B cell (primary cell): Measurements from ENCODE around the gene PIAS4. TPM values are rescaled to one million over a fixed set of nuclear protein-coding genes. Genes with fewer than 3 reads are reported as not detected.
"Not testable (repeated sequence)": the region's sequence is repeated elsewhere in the genome, so short reads cannot be mapped to it uniquely, and the experiment has no call there.

Source experiments
- ATAC-seq: fragments of 200-7000 bp; cut with Tn5 transposase; one replicate; pipeline ENCODE4 v1.10.0; 2021; ENCODE audit warnings: low read depth, mild to moderate bottlenecking, moderate number of reproducible peaks, moderate library complexity
- CTCF ChIA-PET: fragments of 350-600 bp; sonication (Branson Sonifier 250); formaldehyde crosslinking; loops from one replicate; lab custom pipeline; 2021; ENCODE audit warnings: antibody characterized with exemption, inconsistent platforms; lab: Charles Lee
- POLR2A ChIA-PET: fragments of 350-600 bp; sonication (Branson Sonifier 250); formaldehyde crosslinking; loops from one replicate; lab custom pipeline; 2021; ENCODE audit warnings: antibody characterized with exemption; lab: Charles Lee
- DNase-seq: peaks from one replicate; pipeline ENCODE4 v3.0.0; 2013
- H2AFZ ChIP-seq: 2 replicates; pipeline ENCODE4 v1.6.1; 2012; ENCODE audit warnings: mild to moderate bottlenecking, low read depth, low read length; ENCODE audit not compliant: insufficient read depth, poor library complexity, severe bottlenecking
- H3K27ac ChIP-seq, 2 donors: 1 replicate in 1 of 2; 2 replicates in 1 of 2; pipeline ENCODE4 v1.5.1; 2012 to 2013; ENCODE audit warnings: low read length in 2 of 2, mild to moderate bottlenecking in 2 of 2, moderate library complexity in 1 of 2
- H3K27me3 ChIP-seq, 4 experiments: fragments of 200-600 bp in 1 of 4; sonication (generic) in 1 of 4; replicated peaks in 1 of 4; 1 replicate in 2 of 4; 2 replicates in 2 of 4; pipeline versions ENCODE4 v1.6.1 to v1.7.0; 2013 to 2016; ENCODE audit warnings: low read length in 3 of 4, mild to moderate bottlenecking in 2 of 4, mixed read lengths in 1 of 4, moderate library complexity in 1 of 4; ENCODE audit not compliant: insufficient read depth in 4 of 4, control insufficient read depth in 3 of 4; ENCODE audit errors: control extremely low read depth in 1 of 4
- H3K36me3 ChIP-seq, 2 experiments: replicated peaks in 1 of 2; 1 replicate in 1 of 2; 2 replicates in 1 of 2; pipeline versions ENCODE4 v1.6.1 to v1.7.1; 2013; ENCODE audit warnings: low read length in 1 of 2; ENCODE audit not compliant: insufficient read depth in 2 of 2, control insufficient read depth in 1 of 2; ENCODE audit errors: control extremely low read depth in 1 of 2, extremely low read depth in 1 of 2
- H3K4me1 ChIP-seq, 2 donors: fragments of 200-600 bp in 1 of 2; sonication (generic) in 1 of 2; 1 replicate in 1 of 2; 2 replicates in 1 of 2; pipeline versions ENCODE4 v1.5.1 to v1.6.1; 2013 to 2017; ENCODE audit warnings: low read length in 2 of 2; ENCODE audit not compliant: control insufficient read depth in 2 of 2, insufficient read depth in 2 of 2
- H3K4me2 ChIP-seq: replicated peaks from 2 replicates; pipeline ENCODE3; 2012; ENCODE audit warnings: mild to moderate bottlenecking, low read depth, low read length; ENCODE audit not compliant: poor library complexity, severe bottlenecking
- H3K4me3 ChIP-seq, 5 experiments: fragments of 200-600 bp in 1 of 5; sonication (generic) in 1 of 5; 1 replicate in 3 of 5; 2 replicates in 2 of 5; pipeline versions ENCODE4 v1.5.1 to v1.7.0; 2011 to 2016; ENCODE audit warnings: low read length in 4 of 5, mild to moderate bottlenecking in 4 of 5, low read depth in 2 of 5, control low read depth in 1 of 5, moderate library complexity in 1 of 5; ENCODE audit not compliant: insufficient read depth in 1 of 5; ENCODE audit errors: control extremely low read depth in 1 of 5, extremely low read depth in 1 of 5
- H3K79me2 ChIP-seq: fragments of 200-600 bp; sonication (generic); one replicate; pipeline ENCODE4 v1.6.0; 2016; ENCODE audit warnings: low read length; ENCODE audit not compliant: control insufficient read depth, insufficient read depth
- H3K9ac ChIP-seq: fragments of 200-600 bp; sonication (generic); 2 replicates; pipeline ENCODE4 v1.6.1; 2017; ENCODE audit warnings: mild to moderate bottlenecking, low read length, moderate library complexity
- H3K9me3 ChIP-seq, 3 donors: one replicate each; pipeline versions ENCODE4 v1.6.1 to v1.7.1; 2013; ENCODE audit warnings: low read length in 2 of 3; ENCODE audit not compliant: control insufficient read depth in 2 of 3, insufficient read depth in 1 of 3; ENCODE audit errors: control extremely low read depth in 1 of 3
- H4K20me1 ChIP-seq: 2 replicates; pipeline ENCODE4 v1.6.0; 2012; ENCODE audit warnings: mild to moderate bottlenecking, low read length; ENCODE audit not compliant: insufficient read depth, control insufficient read depth, poor library complexity, severe bottlenecking
- H3K27ac Mint-ChIP-seq: one replicate; pipeline ENCODE4 v1.8.0; 2021; ENCODE audit warnings: mixed read lengths
- H3K27me3 Mint-ChIP-seq: one replicate; pipeline ENCODE4 v1.8.0; 2021; ENCODE audit warnings: mixed read lengths
- H3K4me1 Mint-ChIP-seq: one replicate; pipeline ENCODE4 v1.8.0; 2021; ENCODE audit warnings: mixed read lengths
- H3K4me3 Mint-ChIP-seq: one replicate; pipeline ENCODE4 v1.8.0; 2021; ENCODE audit warnings: mixed read lengths
- H3K9me3 Mint-ChIP-seq: one replicate; pipeline ENCODE4 v1.8.0; 2022; ENCODE audit warnings: mixed read lengths; ENCODE audit not compliant: insufficient read depth
- EZH2 ChIP-seq: IDR thresholded peaks from 2 replicates; pipeline ENCODE4 v1.6.1; 2012; ENCODE audit warnings: borderline replicate concordance, low read depth, mild to moderate bottlenecking, moderate library complexity, low read length; ENCODE audit not compliant: insufficient read depth, poor library complexity, severe bottlenecking
- WGBS: methylation state at CpG from one replicate; pipeline ENCODE4 v1.1.5; 2013; ENCODE audit warnings: missing lambda C conversion rate; ENCODE audit not compliant: insufficient coverage; 5-methylcytosine and 5-hydroxymethylcytosine counted together
- intact Hi-C: fragments of 100-400 bp; cut with micrococcal nuclease; formaldehyde crosslinking; loops from one replicate; pipeline ENCODE4 v1.10.0; 2022
- polyA plus RNA-seq: library from polyadenylated mRNA; depleted of rRNA; stranded (reverse); fragments of >200 nt; gene quantifications from 2 replicates; pipeline ENCODE4 v1.2.3, GENCODE V29; 2012
- total RNA-seq, 2 donors: library from RNA; stranded (reverse); fragments of 120-200 nt in 1 of 2; gene quantifications; 1 replicate in 1 of 2; 2 replicates in 1 of 2; pipeline versions ENCODE4 v1.2.3 to v1.2.4, GENCODE V29; 2013 to 2022
- TF ChIP-seq, protein P1 (sequence below): fragments of 200-600 bp; IDR thresholded peaks from one replicate; pipeline ENCODE4 v1.8.0; 2022; ENCODE audit warnings: antibody characterized with exemption, mild to moderate bottlenecking

The PIAS4 gene
- total and polyA plus RNA-seq, 2 donors (not counting 1 experiment from before 2014, with no cell fraction given) = 13.7 to 56.8 TPM

GRCh38 chr19:3966051-3967017, 41.2 kb upstream of the PIAS4 start:
- ATAC-seq = no peak
- Mint-ChIP-seq H3K4me3 (no peak overlapping the region), H3K9me3 (no peaks in the 10 kb centered on the region), H3K27ac (no peak overlapping the region), H3K4me1 (peaks cover 23% of the 10 kb centered on the region), H3K27me3 (no peaks in the 10 kb centered on the region)
- TF ChIP-seq, protein P1, sequence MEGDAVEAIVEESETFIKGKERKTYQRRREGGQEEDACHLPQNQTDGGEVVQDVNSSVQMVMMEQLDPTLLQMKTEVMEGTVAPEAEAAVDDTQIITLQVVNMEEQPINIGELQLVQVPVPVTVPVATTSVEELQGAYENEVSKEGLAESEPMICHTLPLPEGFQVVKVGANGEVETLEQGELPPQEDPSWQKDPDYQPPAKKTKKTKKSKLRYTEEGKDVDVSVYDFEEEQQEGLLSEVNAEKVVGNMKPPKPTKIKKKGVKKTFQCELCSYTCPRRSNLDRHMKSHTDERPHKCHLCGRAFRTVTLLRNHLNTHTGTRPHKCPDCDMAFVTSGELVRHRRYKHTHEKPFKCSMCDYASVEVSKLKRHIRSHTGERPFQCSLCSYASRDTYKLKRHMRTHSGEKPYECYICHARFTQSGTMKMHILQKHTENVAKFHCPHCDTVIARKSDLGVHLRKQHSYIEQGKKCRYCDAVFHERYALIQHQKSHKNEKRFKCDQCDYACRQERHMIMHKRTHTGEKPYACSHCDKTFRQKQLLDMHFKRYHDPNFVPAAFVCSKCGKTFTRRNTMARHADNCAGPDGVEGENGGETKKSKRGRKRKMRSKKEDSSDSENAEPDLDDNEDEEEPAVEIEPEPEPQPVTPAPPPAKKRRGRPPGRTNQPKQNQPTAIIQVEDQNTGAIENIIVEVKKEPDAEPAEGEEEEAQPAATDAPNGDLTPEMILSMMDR = no peak
- TF ChIP-seq EZH2 = no peak
- Histone ChIP-seq H2AFZ (no peak overlapping the region), H3K27ac (no peak overlapping the region), H3K36me3 (peaks cover 2 to 39% of the 10 kb centered on the region in 2 experiments), H3K4me3 (no peak overlapping the region), H3K79me2 (peaks cover 42% of the 10 kb centered on the region), H3K9ac (no peak overlapping the region), H3K27me3 (no peaks in the 10 kb centered on the region), H3K4me2 (no peak overlapping the region), H4K20me1 (peaks cover 51% of the 10 kb centered on the region), H3K4me1 (peaks cover 12 to 15% of the 10 kb centered on the region in 2 donors), H3K9me3 (no peaks in the 10 kb centered on the region)
- no peak for DNase-seq
- intact Hi-C loops = no loop called here
- 92% methylated on average over 29 of the region's 30 CpGs for WGBS
- POLR2A ChIA-PET = no interaction called here
- CTCF ChIA-PET = no interaction called here

GRCh38 chr19:3967983-3968382, 39.6 kb upstream of the PIAS4 start:
- peaks cover 42% of the 10 kb centered on the region for H3K79me2 ChIP-seq
- intact Hi-C loops, H3K4me2 ChIP-seq: not testable (repeated sequence)

More at GRCh38 chr19:3967983-3968382, 39.6 kb upstream of the PIAS4 start:
- H3K9me3 ChIP-seq, H3K4me3 Mint-ChIP-seq, H3K27ac ChIP-seq, POLR2A ChIA-PET, H2AFZ ChIP-seq, ATAC-seq, H3K9me3 Mint-ChIP-seq, H3K9ac ChIP-seq, H3K27me3 ChIP-seq, H3K27ac Mint-ChIP-seq, H3K27me3 Mint-ChIP-seq, H3K4me3 ChIP-seq, DNase-seq: not testable (repeated sequence)
- CTCF ChIA-PET = interaction anchor here (1.8 kb wide), 1 partner anchor 172 kb away, joined by 6 read pairs; no protein-coding TSS in a partner anchor
- peaks cover 14 to 18% of the 10 kb centered on the region in 2 donors for H3K4me1 ChIP-seq
- H3K4me1 Mint-ChIP-seq = peaks cover 25% of the 10 kb centered on the region
- peaks cover 2 to 30% of the 10 kb centered on the region in 2 experiments for H3K36me3 ChIP-seq
- WGBS = 99% methylated on average over 11 of the region's 12 CpGs
- H4K20me1 ChIP-seq = peaks cover 51% of the 10 kb centered on the region
